Adrenal gland (tissue), 12 donors: ENCODE data around the gene GAL. TPM values are rescaled to one million over a fixed set of nuclear protein-coding genes. Genes with fewer than 3 reads are reported as not detected.

ENCODE experiments used
- DNase-seq, 7 donors: peaks; one replicate each; pipeline ENCODE4 v3.0.0-alpha.2; 2019 to 2020
- H3K27ac ChIP-seq, 5 donors: fragments of 200-600 bp; sonication (generic) in 4 of 5; 1 replicate in 3 of 5; 2 replicates in 2 of 5; pipeline versions ENCODE4 v1.5.1 to v1.8.0; 2016 to 2020; ENCODE audit warnings: mild to moderate bottlenecking in 1 of 5
- H3K27me3 ChIP-seq: fragments of 200-600 bp; 2 replicates; pipeline ENCODE4 v1.8.0; 2021
- H3K36me3 ChIP-seq, 2 donors: fragments of 200-600 bp; replicated peaks in 1 of 2; 1 replicate in 1 of 2; 2 replicates in 1 of 2; pipeline versions ENCODE4 v1.5.1 to v1.8.0; 2018 to 2022
- H3K4me1 ChIP-seq, 2 donors: fragments of 200-600 bp; replicated peaks in 1 of 2; 1 replicate in 1 of 2; 2 replicates in 1 of 2; pipeline versions ENCODE4 v1.5.1 to v1.8.0; 2018 to 2021
- H3K4me3 ChIP-seq, 4 donors: fragments of 200-600 bp; sonication (generic) in 3 of 4; one replicate each; pipeline ENCODE4 v1.5.1; 2016 to 2018
- H3K9me3 ChIP-seq, 3 donors: fragments of 200-600 bp; sonication (generic) in 1 of 3; replicated peaks in 1 of 3; 1 replicate in 2 of 3; 2 replicates in 1 of 3; pipeline versions ENCODE4 v1.5.1 to v1.8.0; 2016 to 2021
- CTCF ChIP-seq, 6 experiments: fragments of 450-650 bp in 4 of 6; fragments of 200-600 bp in 2 of 6; sonication (generic) in 1 of 6; IDR thresholded peaks; 1 replicate in 5 of 6; 2 replicates in 1 of 6; pipeline versions ENCODE4 v1.5.1 to v1.8.0; 2016 to 2021; ENCODE audit warnings: antibody characterized with exemption in 6 of 6, mild to moderate bottlenecking in 2 of 6, moderate library complexity in 1 of 6
- POLR2A ChIP-seq, 2 donors: fragments of 450-650 bp; IDR thresholded peaks; one replicate each; pipeline ENCODE4 v1.6.1; 2017; ENCODE audit warnings: antibody characterized with exemption in 2 of 2, mild to moderate bottlenecking in 2 of 2, moderate library complexity in 1 of 2
- WGBS, 4 donors: extraction: QIAGEN DNeasy Blood & Tissue Kit in 2 of 4; methylation state at CpG; one replicate each; pipeline versions ENCODE4 v1.1.5 to v1.1.7; 2013 to 2017; 5-methylcytosine and 5-hydroxymethylcytosine counted together
- intact Hi-C, 2 donors: fragments of 100-400 bp; cut with DNase I; formaldehyde crosslinking; loops; one replicate each; pipeline versions ENCODE4 v1.14.1 to v1.15.0; 2022 to 2023
- polyA plus RNA-seq, 3 donors: library from polyadenylated mRNA; stranded (reverse); fragments of 200-250 nt in 2 of 3; fragments of 350-450 nt in 1 of 3; fragmentation: Illumina TruSeq in 1 of 3; extraction: RNeasy Lipid Tissue Mini Kit (QIAGEN cat#74804) in 1 of 3; gene quantifications; one replicate each; pipeline ENCODE4 v1.2.3, GENCODE V29; 2013 to 2014
- total RNA-seq, 9 donors: library from RNA; depleted of rRNA in 4 of 9; stranded (reverse); fragments of >200 nt in 4 of 9; fragments of 120-200 nt in 1 of 9; fragmentation: NEBNext Ultra II Directional in 1 of 9; extraction: Animal tissue kit (Norgen Biotek cat#: 25700) in 1 of 9; gene quantifications; one replicate each; pipeline versions ENCODE4 v1.1.0 to v1.2.4, GENCODE V29; 2013 to 2023
- donor health status: healthy with polysubstance abuse.
- donor health status: Bipolar disorder and iron deficiency.
- donor health status: DM: yes; HTN: yes; CAD: no.
- donor health status: DM: no; HTN: no; CAD: no.
- donor health status: DM: no; HTN: no; CAD: no.
- donor health status: DM: yes; HTN: yes; CAD: no.

GAL gene
- total and polyA plus RNA-seq, 12 donors, result 0.36 to 1.8 (median 0.70) TPM; not detected in 6

GRCh38 chr11:68683121-68683520 lies 1.2 kb upstream of the GAL start:
- Histone ChIP-seq H3K9me3 (no peaks in the 10 kb centered on the region), H3K4me3 (no peak overlapping the region), H3K27me3 (peaks cover 27% of the 10 kb centered on the region), H3K36me3 (no peaks in the 10 kb centered on the region), H3K27ac (no peak overlapping the region), H3K4me1 (peaks cover 5 to 9% of the 10 kb centered on the region in 2 donors)
- WGBS, 4 donors, result 78 to 85% (median 82%) methylated on average over 7 of the region's 7 CpGs
- DNase-seq, result no peak
- TF ChIP-seq CTCF (IDR thresholded peaks at IDR 0.05) (no peak), POLR2A (IDR thresholded peaks at IDR 0.05) (no peak)
- intact Hi-C loops, result no loop called here

GRCh38 chr11:68683536-68684384 lies 584 bp upstream of the GAL start:
- no peak for DNase-seq
- Histone ChIP-seq H3K4me3 (peak overlapping the region in 1 of 4 donors; percentile 47), H3K36me3 (no peaks in the 10 kb centered on the region), H3K27me3 (peaks cover 27% of the 10 kb centered on the region), H3K9me3 (no peaks in the 10 kb centered on the region), H3K4me1 (peaks cover 5 to 9% of the 10 kb centered on the region in 2 donors), H3K27ac (no peak overlapping the region)
- intact Hi-C loops, result no loop called here
- WGBS, 4 donors, result 43 to 62% (median 47%) methylated on average over 4 to 37 of the region's 37 CpGs
- TF ChIP-seq CTCF (IDR thresholded peaks at IDR 0.05) (no peak), POLR2A (IDR thresholded peaks at IDR 0.05) (no peak)

GRCh38 chr11:68685656-68686380 lies 1.5 kb downstream of the GAL start:
- Histone ChIP-seq H3K9me3 (no peaks in the 10 kb centered on the region), H3K4me3 (no peak overlapping the region), H3K36me3 (no peaks in the 10 kb centered on the region), H3K27ac (no peak overlapping the region), H3K27me3 (peaks cover 27% of the 10 kb centered on the region), H3K4me1 (peaks cover 5 to 9% of the 10 kb centered on the region in 2 donors)
- intact Hi-C loops, result no loop called here
- WGBS, 4 donors, result 91 to 97% (median 94%) methylated on average over 15 to 18 of the region's 18 CpGs
- no peak for DNase-seq
- TF ChIP-seq POLR2A (IDR thresholded peaks at IDR 0.05), result no peak
- TF ChIP-seq CTCF (IDR thresholded peaks at IDR 0.05), result no peak

- peaks cover 27% of the 10 kb centered on the region for H3K27me3 ChIP-seq
- no peak overlapping the region for H3K27ac ChIP-seq
- DNase-seq, result no peak
- intact Hi-C loops, result no loop called here
- no peak overlapping the region for H3K4me3 ChIP-seq
- H3K4me1 ChIP-seq, result peaks cover 5 to 9% of the 10 kb centered on the region in 2 donors
- TF ChIP-seq POLR2A (IDR thresholded peaks at IDR 0.05) (no peak), CTCF (IDR thresholded peaks at IDR 0.05) (no peak)
- H3K9me3 ChIP-seq, result no peaks in the 10 kb centered on the region
- no peaks in the 10 kb centered on the region for H3K36me3 ChIP-seq
- 89 to 94% (median 90%) methylated on average over 1 to 12 of the region's 12 CpGs for WGBS, 4 donors
Measured at GRCh38 chr11:68686486-68686885, 2.1 kb downstream of the GAL start.
